Measurements from ENCODE around the gene USPL1.

GRCh38 chr13:30700364-30700763 lies 82.6 kb downstream of the USPL1 start:
- TF ChIP-seq CTCF (IDR thresholded peaks at IDR 0.05): no peak
- no peak for TF ChIP-seq POLR2A (IDR thresholded peaks at IDR 0.05)
- no peak for TF ChIP-seq POLR2AphosphoS5 (IDR thresholded peaks at IDR 0.05)
